Kidney capillary endothelial cell (primary cell): ENCODE data around the gene CERS6.
A peak's percentile ranks its signal among the peaks of the same experiment; 100 is the strongest.

Experiments
- DNase-seq: peaks from one replicate; pipeline ENCODE4 v3.0.0-alpha.2; 2018; ENCODE audit warnings: low spot score

Gene CERS6

DNA sequence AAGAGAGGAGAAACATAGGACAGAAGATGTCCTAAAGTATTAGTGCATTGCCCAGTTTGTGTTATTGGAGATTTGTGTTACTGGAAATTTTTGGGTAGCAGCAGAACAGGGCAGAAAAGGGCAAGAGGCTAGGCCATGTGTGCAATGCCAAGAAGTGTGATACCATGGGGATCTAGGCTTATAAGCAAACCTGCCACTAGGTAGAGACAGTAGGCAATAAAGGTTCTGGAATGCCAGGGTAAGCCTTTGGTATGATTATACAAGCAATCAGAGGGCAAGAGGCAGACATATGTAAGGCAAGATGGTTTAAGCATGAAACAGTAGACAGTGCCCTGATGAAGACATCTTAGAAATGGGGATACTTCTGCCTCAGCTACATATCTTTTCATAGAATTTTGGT lies 12.3 kb upstream of the CERS6 start:
- no peak for DNase-seq

DNA sequence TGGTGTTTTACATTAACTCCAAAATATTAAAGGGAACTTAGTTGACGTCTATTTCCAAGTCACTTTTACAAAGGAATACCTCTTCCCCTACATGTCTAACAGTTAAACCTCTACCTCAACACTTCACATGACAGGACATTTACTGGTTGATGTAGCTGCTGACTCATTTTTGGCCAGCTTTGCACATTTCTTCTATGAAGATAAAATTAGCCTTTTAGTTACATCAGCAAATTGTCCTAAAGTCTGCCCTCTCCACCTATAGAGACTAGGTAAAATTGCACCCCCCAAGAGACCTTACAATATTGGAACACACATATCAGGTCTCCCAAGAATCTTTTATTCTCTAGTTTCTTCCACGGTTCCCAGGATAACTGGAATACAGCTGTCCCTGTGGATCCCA lies 10.1 kb upstream of the CERS6 start:
- DNase-seq = no peak

DNA sequence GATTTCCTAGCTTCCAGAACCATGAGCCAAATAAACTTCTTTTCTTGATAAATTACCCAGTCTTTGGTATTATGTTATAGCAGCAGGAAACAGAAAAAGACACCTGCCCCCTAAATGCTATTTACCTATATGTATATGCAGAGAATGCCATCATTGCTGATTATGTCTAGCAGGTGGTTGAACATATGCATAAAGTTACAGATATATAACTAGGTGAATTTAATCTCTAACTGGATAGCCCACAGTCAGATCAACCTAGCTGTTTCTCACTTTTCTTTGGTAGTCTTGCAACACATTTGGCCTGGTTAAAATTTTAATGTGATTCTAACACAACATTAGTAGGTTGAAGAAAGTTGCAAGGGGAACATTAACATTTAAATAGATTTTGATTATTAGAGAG lies 7.1 kb upstream of the CERS6 start:
- no peak for DNase-seq

DNA sequence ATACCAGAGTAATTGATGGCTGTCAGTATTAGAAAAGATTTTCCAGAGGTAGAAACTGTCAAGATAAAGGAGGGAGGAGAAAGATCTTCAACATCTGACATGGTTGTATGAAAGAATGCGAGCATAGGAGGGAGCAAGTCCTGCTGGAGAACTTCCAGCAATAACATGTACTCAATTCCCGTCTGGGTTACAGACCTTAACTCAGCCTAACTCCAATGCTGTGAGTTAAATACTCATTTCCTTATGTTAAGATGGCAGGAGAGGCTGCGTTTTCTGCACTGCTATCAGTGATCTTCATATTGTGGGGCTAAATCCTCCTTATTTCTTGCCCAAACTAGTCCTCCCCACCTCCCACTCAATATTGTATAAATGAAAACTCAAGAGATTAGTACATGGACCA lies 6.7 kb upstream of the CERS6 start:
- DNase-seq = no peak

DNA sequence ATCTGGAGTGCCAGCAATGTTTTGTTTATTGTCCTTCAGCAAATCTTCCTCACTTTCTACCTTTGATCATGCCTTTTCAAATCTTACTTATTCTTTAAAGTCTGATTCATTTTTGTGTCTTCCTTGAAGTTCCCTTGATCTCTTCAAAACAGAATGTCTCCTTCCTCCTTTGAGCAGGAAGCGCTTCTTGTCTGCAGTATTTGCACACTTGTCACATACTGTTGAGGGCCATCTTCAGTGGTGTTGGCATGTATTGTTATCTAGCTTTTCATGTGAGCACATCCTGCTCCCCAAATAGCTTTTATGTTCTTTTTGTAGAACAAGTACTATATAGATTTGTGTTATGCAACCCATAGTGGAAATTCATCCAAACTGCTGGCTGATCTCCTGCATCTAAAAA lies 5.9 kb upstream of the CERS6 start:
- no peak for DNase-seq

DNA sequence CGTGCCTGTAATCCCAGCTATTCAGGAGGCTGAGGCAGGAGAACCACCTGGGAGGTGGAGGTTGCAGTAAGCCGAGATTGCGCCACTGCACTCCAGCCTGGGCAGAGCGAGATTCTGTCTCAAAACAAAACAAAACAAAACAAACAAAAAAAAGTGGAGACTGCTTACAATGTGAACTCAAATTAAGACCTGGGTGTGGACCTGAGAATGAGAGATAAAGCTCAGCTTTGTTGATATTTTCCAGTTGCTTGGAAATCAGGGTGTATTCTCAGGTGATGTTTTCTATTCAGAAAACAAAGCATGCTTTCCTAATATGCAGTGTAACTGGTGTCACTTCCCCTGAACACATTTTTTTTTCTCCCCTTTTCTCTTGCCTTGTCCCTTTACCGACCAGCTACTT lies 5.3 kb upstream of the CERS6 start:
- DNase-seq = no peak

DNA sequence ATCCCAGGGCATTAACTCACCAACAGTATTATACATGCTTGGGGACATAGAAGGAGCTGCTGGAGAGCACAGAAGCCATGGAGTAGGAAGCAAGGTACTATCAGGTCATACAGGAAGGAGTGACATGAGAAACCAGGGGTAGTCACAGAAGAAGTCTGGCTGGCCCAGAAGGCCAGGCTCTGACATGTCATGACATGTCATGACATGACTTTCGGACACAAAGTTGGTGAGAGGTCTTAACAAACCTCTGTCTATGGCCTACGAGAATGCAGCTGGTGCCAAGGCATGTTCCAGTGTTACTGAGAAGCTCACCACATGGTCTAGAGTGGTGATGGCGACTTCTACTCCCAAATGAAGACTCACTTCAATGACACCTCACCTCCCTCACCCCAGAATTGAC lies 3.3 kb upstream of the CERS6 start:
- DNase-seq = no peak

DNA sequence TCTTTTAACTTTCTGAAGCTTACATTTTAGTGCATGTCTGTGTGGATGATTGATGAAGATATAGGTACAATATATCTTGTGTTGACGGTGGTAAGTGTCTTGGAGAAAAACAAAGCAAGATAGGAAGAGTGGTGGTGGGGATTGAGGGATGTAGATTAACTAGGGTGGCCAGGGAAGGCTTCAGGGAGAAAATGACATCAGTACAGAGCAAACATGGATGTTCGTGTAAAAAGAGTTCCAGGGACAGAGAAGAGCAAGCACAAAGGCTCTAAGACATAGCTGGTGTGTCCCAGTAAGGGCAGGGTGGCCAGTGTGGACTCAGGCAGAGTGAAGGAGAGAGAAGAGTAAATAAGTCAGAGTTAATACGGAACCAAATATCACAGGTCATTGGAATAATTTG lies 2.7 kb upstream of the CERS6 start:
- no peak for DNase-seq

DNA sequence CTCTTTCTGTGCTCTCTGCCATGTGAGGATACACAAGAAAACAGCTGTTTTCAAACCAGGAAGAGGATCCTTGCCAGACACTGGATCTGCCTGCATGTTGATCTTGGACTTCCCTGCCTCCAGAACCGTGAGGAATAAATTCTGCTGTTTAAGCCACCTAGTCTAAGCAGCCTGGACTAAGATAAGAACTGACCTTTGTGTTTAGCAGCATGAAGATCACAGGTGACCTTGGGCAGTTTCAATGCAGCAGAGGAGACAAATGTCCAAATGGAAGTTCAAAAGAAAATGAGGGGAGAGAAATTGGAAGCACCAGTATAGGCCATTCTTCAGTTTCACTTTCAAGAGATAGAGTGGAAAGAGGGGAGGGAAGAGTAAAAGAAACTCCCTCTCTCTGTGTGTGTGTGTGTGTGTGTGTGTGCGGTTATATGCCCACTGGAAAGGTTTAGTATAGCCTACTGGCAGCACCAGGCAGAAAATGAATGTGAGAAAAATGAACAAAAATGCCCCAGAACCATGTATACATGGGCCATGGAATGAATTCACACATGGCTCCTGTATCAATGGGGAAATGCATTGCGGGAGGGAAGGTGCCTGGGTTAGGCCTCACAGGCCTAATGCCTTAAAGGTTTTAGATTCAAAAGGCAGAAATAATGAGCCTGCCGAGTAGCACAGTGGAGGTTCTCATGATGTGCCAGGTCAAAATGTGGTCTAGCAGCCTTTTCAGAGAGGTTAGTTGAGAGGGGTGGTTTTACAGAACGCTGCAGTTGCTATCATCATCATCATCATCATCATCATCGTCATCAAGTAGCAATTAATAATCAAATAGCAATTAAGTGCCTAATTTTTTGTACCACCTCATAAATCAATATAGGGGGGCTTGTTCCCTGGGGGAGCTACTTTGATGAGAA lies 1.1 kb upstream of the CERS6 start:
- no peak for DNase-seq

DNA sequence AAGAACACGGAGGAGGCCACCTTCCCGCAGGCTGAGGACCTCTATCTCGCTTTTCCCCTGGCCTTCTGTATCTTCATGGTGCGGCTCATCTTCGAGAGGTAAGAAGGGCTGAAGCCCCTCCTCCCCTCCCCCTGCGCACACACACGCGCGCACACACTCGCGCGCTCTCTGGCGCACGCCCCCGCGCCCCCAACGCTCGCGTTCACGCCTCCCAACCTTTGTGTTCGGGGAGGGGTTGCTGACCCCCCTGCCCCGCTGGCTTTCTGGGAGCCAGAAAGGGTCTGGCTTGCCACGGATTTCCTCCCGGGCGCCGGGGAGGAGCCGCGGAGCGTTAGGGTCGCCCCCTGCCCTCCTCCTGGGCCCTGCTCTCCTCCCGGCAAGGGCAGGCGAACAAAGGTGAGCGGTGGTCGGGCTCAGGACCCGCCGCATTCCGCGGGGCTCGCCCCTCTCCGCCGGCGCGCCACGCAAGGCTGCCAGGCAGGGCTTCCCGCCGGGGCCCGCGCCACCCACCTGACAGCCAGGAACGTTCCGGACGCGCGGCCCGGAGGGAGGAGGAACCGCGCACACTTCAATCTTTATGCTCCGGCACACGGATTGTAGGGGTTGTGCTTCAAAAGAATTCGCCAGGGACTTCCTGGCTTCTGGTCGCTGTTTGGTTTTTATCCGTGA lies 583 bp downstream of the CERS6 start:
- DNase-seq = peak; percentile 22

DNA sequence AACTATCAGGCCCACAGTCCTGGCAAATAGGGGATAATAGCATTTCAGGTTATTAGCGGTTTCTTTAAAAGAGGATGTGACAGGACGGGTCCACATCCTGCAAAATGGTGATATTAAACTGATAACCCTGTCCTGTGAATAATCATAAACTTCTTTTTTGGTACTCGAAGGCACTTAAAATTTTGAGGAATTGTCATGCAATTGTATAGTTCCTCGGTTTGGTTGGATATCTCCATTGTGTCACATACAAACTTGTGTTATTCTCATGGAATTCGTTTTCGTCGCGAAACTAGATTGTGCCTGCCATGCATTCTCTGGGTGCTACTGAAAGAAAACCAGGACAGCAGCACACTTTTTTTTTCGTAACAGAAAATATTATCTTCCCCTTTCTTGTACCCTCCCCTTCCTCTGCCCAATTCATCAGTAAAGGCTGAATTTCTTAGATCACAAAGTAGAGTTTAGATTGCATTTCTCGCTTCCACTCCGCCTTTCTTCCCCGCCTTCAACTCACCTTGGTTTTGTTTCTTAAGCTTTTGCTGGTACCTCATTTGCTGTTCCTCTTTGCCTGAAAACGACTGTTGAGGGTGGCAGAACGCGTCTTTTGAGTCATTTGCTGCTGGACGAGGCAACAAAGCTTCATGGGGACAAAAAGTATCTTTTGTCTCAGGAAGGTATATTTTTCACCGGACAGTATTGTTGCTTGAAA lies 1.3 kb downstream of the CERS6 start:
- DNase-seq = peak; percentile 11

DNA sequence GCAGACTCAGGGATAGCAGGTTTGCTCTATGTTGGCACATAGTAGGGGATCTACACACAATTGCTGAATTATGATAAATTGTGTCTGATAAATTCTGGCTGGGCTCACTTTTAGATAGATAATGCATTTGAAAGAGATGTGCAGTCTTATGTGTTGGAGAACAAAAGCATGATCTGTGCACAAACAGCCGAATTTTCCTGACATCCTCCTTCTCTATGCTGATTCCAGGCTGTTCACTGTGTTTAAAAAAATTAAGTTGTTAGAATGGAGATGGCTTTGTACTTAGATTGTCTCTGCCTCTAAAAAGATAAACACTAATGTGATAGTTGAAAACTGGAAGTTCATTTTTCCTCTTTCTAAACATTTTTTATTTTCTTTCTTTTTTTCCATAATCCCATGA lies 2.1 kb downstream of the CERS6 start:
- no peak for DNase-seq

DNA sequence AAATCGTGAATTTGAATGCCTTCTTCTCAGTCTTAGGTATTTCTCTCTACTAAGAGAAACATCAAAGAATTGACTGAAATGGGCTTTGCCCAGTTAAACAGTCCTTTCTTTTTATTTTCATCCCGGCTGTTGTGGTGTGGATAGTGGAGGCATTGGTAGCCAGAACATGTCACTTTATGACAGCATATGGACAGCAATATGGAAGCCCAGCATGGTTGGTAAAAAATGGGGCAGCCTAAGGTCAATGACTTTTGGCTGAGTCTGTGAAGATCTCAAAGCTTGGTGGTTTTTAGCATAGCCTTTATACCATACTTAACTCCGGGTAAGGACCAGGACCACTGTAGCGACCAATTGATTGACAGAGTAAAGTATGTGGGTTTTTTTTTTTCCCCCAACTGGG lies 3.2 kb downstream of the CERS6 start:
- no peak for DNase-seq

DNA sequence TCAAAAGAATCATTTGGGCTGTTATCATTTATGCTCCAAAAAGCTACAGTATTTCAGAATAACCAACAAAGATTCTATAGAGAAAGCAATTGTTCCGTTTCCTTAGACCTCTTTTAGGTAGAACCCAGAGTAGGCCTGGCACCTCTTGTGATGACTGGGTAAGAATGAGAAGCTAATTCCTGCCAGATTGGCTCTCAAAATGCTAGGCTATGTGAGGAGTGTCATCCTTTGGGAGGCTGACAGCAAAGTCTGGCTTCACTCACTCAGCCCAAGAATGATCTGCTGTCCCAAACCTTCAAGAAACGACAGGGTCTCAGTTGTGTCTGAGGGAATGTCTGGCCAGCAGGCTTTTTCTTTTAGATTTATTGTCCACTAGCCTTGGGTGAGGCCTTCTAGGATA lies 4.5 kb downstream of the CERS6 start:
- no peak for DNase-seq

DNA sequence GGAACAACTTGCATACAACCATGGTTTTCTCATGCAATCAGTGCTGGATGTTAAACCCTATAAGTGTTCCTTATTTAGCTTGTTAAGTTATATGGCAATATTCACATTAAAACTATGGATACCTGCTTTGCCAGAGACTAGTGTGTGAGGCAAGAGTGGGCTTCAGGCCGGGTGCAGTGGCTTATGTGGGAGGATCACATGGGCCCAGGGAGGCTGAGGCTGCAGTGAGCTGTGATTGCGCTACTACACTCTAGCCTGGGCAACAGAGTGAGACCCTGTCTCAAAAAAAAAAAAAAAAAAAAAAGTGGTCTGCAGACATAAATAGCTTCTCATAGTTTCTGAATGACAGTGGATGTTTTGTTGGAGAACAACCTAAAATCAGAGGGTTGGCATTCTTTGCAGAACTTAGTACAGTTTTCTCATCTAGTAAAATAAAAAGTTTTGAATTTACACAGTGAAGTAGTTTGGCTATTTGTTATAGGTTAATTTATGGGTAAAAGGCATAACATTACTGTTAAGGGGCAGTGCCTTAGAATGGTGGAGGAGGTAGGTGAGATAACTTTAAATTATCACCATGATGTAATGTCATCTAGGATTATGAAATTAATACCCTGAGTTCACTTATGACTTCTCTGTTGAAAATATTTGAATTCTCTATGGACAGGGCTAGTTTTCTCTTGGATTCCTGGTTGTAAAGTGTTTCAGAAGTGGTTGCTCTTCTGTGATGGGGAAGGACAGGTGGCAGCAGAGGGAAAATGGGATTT lies 5.3 kb downstream of the CERS6 start:
- no peak for DNase-seq

DNA sequence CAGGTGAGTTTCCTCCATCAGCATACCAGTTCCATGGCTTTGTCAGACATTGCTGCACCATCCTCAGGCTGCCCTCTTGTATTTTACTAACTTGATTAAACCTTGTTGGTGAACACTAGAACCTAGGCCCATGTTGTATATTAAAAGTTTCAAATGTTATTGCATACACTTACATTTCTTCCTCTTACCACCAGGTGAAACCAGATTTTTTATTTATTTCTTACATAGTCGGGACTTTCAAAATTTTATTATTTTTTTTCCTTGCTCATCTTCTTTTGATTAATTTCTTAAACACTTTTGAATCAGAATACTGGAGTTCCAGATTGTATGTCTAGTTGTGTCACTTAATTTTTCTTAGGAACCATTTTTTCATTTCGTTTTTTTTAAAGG lies 5.9 kb downstream of the CERS6 start:
- DNase-seq = no peak

DNA sequence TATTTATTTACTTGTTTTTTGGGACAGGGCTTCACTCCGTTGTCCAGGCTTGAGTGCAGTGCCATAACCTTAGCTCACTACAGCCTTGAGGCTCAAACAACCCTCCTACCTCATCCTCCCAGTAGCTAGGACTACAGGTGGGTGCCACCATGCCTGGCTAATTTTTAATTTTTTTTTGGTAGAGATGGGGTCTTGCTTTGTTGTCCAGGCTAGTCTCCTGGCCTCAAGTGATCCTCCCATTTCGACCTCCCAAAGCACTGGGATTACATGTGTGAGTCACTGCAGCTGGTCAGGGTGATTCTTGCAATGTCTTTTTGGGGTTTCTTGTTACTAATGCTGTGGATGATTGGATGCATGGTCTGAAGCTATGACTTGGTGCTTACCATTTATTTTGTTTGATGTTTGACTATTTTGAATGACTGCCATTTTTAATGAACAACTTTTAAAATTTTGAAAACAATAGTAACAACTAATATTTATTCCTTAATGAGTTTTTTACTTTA lies 6.5 kb downstream of the CERS6 start:
- no peak for DNase-seq

DNA sequence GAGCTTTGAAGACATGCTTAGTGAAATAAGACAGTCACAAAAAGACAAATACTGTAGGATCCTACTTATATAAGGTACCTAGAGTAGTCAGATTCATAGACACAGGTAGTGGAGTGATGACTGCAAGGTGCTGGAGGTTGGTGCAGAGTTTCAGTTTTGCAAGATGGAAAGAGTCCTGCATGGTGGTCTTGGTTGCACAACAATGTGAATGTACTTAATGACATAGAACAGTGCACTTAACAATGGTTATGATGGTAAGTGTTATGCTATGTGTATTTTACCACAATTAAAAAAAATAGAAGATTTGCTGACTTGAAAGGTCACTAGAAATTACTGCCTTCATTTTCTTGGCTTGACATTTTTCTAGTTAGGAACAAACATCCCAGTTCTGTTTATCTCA lies 9.5 kb downstream of the CERS6 start:
- no peak for DNase-seq

DNA sequence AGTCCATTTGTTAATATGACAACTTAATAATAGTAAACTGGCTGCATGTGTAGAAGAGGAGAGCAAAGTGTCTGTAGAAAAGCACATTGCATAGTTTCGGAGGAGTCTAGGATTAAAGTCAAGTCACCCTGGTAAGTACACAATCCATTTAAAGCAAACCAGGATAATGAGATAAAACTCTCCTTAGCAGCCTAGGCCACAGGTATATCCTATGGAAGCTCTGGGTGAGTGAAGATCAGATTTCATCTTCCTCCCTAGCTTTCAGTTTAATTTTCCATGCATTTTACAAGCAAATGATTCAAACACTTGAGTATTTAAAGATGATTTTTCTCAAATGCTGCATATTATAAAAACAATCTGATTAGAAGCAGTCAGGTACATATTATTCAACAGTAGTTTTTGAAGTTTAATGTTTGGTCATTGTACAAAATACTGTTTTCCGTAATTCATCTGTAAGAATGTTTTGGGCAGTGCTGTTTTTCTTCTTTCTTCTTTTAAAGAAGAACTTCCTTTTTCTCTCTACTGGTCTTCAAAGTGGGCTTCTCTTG lies 10.2 kb downstream of the CERS6 start:
- no peak for DNase-seq

DNA sequence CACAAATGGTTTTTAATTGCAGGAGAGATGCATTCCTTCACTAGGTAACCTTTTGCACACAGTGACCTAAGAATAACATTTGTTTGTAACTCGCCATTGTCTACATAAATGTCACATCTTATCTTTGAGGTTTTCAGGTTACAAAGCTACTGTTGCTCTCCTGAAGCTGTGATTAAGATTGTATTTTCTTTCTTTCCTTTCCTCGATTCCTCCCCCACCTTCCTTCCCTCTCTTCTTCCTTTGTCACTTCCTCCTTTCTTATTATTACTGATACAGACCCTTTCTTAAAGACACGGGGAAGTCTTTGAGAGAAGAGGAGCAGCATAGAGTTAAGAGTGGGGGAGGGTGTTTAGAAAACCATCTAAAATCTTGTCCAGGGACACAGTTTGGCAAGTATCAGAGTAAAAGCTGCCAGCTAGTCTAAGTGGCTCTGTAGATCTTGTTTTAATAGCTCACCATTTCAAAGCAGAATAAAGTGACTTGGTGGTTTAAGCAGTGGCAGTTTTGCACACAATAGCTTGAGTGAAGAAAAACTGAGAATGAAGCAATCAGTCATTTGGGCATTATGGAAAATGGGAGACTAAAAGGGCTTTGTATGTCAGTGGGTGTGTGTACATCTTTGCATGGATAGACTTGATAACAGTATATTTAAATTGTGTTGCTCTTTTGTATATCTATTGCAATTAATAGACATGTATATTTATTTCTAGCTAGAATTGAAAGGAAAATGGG lies 10.9 kb downstream of the CERS6 start:
- no peak for DNase-seq

DNA sequence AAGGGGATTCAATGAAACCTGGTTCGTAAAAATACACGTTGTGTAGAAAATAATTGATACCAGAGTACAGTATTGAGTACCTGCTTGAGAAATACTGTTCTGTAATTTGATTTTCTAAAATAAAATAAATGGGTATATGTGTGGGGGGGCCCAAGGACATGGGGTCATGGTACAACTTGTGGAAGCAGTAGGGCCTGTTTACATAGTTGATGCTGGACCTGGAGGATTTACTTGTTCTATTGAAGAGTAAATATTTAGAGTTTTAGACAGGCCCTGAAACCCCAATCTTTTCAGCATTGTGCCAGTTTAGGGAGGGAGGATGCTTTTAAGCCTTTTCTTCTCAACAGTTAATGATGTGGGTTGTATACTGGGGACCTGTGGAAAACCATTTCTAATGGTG lies 11.7 kb downstream of the CERS6 start:
- no peak for DNase-seq
